Stimulated activated CD8-positive, alpha-beta memory T cell treated with anti-CD3 and anti-CD28 coated beads, Interleukin-12 subunit alpha, Interleukin-12 subunit beta, amount 100 ng/mL, for 24 hours (primary cell): ENCODE results near the gene TOPBP1.

Experiments
- DNase-seq: peaks from one replicate; pipeline ENCODE4 v3.0.0-alpha.2; 2020; ENCODE audit errors: extremely low read depth

The TOPBP1 gene

DNA sequence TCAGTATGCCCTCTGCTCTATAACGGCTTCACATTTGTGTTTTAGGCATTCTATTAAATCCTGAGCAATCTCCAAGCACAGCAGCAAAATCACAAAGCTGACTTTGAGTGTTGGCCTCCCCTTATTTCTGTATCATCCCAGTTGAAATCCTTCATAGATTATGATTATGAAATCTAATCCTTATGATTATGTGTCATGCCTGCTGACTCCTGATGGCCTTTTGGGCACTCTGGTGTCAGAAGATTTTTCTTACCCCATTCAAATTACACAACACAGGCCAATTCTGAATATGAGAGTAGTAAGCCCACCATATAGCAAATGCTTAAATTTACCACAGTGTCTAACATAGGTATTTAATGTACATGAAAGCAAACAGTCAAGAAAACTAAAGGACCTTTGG, 53.9 kb downstream of the TOPBP1 start:
- no peak for DNase-seq

DNA sequence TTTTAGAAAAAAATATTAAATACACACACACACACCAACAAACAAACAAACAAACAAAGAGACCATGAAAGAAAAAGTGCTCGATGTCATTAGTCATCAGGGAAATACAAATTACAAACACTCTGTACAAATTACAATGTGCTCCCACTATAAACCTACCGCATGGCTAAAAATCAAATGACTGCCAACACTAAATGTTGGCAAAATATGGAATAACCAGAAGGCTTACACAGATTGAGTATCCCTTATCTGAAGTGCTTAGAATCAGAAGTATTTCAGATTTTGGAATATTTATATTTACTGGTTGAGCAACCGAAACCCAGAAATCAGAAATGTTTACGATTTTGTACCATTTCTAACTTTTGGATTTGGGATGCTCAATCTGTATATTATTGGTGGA, 54.8 kb downstream of the TOPBP1 start:
- DNase-seq, result no peak

GRCh38 chr3:133606342-133606741, 55.4 kb downstream of the TOPBP1 start:
- DNase-seq, result no peak

DNA sequence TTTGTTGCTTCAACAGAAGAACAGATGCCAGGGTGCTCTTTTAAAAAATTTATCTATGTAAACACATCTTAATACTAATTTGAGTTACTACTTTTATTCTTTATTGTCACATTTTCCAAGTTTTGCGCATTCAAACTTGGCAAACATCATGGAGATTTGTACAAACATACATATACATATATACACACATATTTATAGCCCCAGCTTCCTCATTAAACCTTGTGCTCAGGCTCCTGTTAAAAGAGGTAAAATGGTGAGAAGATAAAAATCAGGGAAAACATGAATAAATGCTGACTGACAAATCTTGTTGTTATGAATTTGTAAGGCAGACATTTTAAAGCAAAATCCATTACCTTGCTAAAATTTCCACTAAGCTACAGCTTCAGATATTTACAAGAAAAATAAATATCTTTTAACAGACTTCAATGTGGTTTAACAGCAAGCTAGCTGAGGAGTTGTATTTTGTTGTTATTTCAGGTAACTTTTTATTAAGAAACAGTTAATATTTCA, 61.1 kb downstream of the TOPBP1 start:
- no peak for DNase-seq

GRCh38 chr3:133599280-133599679, 62.5 kb downstream of the TOPBP1 start:
- DNase-seq, result no peak

- no peak for DNase-seq
Observed at GRCh38 chr3:133598405-133598804, 63.3 kb downstream of the TOPBP1 start.

GRCh38 chr3:133595341-133595740, 66.4 kb downstream of the TOPBP1 start:
- DNase-seq, result no peak

GRCh38 chr3:133593243-133593642, 68.5 kb downstream of the TOPBP1 start:
- DNase-seq, result no peak

DNA sequence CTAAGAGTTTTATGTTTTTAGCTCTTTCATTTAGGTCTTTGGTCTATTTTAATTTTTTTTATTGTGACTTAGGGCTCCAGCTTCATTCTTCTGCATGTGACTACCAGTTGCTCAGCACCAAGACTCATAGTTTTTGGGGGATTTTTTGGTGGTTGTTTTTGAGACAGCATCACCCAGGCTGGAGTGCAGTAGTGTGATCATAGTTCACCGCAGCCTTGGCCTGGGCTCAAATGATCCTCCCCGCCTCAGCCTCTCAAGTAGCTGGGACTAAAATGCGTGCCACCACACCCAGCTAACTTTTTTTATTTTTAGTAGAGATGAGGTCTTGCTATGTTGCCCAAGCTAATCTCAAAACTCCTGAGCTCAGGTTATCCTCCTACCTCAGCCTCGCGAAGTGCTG, 68.9 kb downstream of the TOPBP1 start:
- no peak for DNase-seq

DNA sequence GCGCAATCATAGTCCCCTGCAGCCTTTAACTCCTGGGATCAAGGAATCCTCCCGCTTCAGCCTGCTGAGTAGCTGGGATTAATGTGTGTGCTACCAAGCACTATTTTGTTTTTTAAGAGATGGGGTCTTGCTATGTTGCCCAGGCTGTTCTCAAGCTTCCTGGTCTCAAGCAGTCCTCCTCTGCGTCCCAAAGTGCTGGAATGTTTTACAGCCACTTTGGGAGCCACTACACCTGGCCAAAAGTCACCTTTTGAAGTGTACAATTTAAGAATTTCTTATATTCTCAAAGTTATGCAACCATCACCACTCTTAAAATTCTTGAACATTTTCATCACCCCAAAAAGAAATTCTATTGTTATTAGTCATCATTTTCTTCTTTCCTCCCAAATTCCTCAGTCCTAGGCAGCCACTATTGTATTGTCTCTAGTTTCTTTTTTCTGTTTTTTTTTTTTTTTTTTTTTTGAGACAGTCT, 70.4 kb downstream of the TOPBP1 start:
- no peak for DNase-seq

DNA sequence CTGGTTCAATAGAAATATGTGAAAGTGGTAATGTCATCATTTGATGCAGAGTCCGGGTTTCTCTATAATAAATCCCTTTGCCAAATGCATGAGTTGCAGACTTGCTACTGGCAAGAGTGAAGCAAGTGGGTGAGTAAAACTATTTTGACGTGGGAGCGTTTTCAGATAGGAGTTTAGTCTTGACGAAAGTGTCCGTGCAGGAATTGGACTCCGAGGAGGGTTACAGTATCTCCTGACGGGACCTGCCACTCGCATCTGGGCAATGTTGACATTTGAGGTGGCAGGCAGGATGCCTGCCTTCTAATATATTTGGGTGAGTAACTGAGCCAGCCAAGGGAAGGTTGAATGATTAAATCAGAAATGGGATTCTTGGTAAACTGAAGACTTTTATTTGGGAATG, 72.2 kb downstream of the TOPBP1 start:
- DNase-seq, result no peak

DNA sequence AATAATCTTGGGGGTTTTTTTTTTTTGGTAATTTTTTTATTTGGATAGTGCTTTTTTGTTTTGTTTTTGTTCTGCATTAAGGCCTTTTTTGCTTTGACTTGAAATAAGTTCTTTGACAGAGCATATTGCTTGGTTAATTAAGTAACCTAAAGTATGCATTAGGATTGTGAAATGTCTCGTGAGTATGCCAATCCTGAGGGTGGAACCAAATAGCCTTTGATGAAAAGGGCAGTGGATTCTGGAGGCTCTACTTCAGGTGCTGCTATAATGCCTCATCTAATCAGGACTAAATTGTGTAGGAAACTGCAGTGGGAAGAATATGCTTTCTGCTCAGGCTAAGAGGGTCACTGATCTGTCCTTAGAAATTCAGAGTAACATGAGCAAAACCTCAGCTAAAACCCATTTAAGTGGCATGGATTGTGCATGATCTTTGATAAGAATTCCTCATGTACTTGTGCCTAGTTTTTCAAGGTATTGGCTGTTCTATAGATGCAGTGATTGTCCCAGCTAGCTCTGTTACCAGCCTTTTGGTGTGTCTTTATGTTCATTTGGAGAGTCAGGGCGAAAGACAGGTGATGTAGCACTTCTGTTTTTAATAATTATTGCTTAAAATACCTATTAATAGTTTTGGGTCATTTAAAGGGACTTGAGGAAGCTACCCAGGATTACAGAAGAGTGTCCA, 72.8 kb downstream of the TOPBP1 start:
- DNase-seq, result no peak

DNA sequence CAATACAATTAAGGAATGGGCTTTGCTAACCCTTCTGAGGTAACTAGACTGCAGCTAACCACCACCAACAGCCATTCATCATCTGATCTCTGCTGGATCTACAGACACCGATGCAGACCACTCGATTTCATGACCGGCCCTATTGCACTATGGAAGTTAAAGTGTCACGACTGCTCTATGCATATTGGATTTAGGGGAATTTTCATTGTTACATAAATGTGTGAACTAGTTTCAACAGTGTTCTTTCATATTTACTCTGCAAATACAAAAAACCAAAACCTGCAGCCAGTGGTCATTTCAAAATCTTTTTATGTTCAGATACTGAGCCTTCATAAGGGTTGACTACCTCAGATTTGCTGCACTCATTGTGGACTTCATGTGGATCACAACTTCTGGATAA, 73.7 kb downstream of the TOPBP1 start:
- no peak for DNase-seq

GRCh38 chr3:133583396-133583795, 78.3 kb downstream of the TOPBP1 start:
- no peak for DNase-seq

DNA sequence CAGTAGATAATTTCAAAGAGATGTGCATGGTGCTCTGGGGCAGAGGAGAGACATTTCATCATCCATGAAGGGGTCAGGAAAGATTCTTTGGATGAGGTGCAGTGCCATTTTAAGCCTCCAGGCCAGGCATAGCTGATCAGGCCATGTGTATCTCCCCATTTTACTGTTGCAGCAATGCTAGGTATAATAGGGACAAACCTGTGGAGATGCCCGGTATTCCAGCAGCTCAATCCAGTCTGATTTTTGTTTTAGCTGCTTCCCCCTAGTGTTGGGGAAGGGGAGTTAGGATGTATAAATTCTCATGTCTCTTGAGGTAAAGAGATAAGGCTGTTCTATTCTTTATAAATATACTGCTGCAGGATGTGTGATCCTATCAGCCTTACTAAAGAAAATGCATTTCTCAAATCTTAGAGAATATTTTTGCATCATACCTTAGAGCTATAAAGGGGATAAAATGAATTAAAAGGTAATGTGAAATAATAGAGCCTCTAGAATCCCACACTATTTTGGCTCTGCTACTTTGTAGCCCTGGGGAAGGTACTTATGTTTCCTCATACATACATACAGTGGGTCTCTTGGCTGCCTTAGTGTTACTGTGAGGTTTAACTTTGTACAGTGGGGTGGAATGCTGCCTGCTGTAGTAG, 83.1 kb downstream of the TOPBP1 start:
- no peak for DNase-seq

DNA sequence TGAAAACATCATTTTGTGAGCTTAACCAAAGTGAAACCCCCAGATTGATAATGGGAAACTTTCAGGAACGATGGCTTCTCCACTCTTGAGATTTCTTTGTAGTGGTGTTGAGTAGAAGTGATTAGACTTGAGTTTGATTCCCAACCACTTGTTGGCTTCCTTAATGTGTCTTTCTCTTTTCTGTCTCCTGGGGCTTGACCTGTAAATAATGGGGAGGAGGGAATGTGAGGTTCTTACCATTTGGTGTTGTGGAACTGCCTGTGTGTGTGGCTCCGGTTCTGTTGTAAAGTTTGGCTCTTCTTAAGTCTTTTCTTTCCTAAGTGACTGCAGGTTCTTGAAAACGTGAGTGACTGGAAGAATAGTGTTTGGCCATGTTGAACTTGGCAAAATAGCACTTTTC, 85.6 kb downstream of the TOPBP1 start:
- no peak for DNase-seq

- DNase-seq, result no peak
Observed at GRCh38 chr3:133575086-133575485, 86.7 kb downstream of the TOPBP1 start.

DNA sequence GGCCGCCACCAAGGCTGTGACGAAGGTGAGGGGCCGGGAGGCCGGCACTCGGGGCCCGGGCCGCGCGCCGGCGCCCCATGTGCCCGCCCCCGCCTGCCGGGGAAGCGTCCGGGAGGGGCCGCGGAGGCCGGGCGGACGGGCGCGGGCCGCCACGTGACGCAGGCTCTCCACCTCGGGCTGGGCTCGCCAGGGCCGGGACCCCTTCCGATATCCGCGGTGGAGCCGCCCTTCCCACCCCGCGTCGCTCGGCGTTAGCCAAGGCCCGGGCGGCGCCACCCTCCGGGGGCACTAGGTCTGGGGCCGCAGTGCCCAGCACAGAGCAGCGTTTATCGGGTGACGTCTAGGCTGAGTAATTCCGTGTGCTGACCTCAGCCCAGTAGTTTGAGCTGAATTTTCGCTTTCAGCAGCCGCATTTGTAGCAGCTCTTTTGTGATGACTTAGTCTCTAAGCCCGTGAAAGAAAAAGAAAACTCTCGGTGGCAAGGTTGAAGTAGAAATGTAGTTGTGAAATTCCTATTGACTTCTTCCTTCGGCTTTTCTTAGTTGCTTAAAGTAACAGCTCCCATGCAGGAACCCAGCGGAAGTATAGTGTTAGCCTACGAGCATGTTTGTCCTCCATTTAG, 87.4 kb downstream of the TOPBP1 start:
- DNase-seq, result no peak

- no peak for DNase-seq
Observed at GRCh38 chr3:133573629-133574194, 88.0 kb downstream of the TOPBP1 start, which contains the start of gene CDV3. CDV3 (plus strand) TSS chr3:133573686; CDS start chr3:133574045, 359 bp downstream.

- DNase-seq, result peak; percentile 100
Observed at GRCh38 chr3:133573054-133573628, 88.6 kb downstream of the TOPBP1 start.

GRCh38 chr3:133572158-133573053, 89.3 kb downstream of the TOPBP1 start:
- DNase-seq, result no peak
